Gastrocnemius medialis (tissue), 4 donors: Measurements from ENCODE around the gene NME3. TPM values are rescaled to one million over a fixed set of nuclear protein-coding genes. Genes with fewer than 3 reads are reported as not detected.

ENCODE experiments used
- ATAC-seq, 2 donors: fragments of 150-250 bp; one replicate each; pipeline ENCODE4 v1.9.1; 2016
- DNase-seq, 2 donors: peaks; one replicate each; pipeline ENCODE4 v3.0.0-alpha.2; 2019
- H3K27ac ChIP-seq, 4 donors: fragments of 200-600 bp; sonication (generic); 1 replicate in 1 of 4; 2 replicates in 3 of 4; pipeline ENCODE4 v1.5.1; 2016 to 2018; ENCODE audit warnings: mild to moderate bottlenecking in 2 of 4, moderate library complexity in 1 of 4
- H3K27me3 ChIP-seq, 3 donors: fragments of 200-600 bp; sonication (generic) in 2 of 3; 1 replicate in 1 of 3; 2 replicates in 2 of 3; pipeline versions ENCODE4 v1.5.1 to v1.6.0; 2016 to 2019; ENCODE audit warnings: mild to moderate bottlenecking in 1 of 3, moderate library complexity in 1 of 3
- H3K36me3 ChIP-seq, 2 donors: fragments of 200-600 bp; sonication (generic) in 1 of 2; one replicate each; pipeline ENCODE4 v1.5.1; 2017 to 2018
- H3K4me1 ChIP-seq, 2 donors: fragments of 200-600 bp; sonication (generic) in 1 of 2; one replicate each; pipeline ENCODE4 v1.5.1; 2016 to 2017; ENCODE audit warnings: mild to moderate bottlenecking in 2 of 2
- H3K4me3 ChIP-seq, 4 donors: fragments of 200-600 bp; sonication (generic) in 3 of 4; 1 replicate in 1 of 4; 2 replicates in 3 of 4; pipeline ENCODE4 v1.5.1; 2016 to 2019; ENCODE audit warnings: mild to moderate bottlenecking in 2 of 4
- H3K9me3 ChIP-seq, 3 donors: fragments of 200-600 bp; sonication (generic) in 2 of 3; 1 replicate in 1 of 3; 2 replicates in 2 of 3; pipeline ENCODE4 v1.5.1; 2016 to 2019
- CTCF ChIP-seq, 5 experiments: fragments of 450-650 bp in 3 of 5; fragments of 200-600 bp in 2 of 5; sonication (generic) in 2 of 5; IDR thresholded peaks in 4 of 5; conservative IDR thresholded peaks in 1 of 5; 1 replicate in 4 of 5; 2 replicates in 1 of 5; pipeline ENCODE4 v1.5.1; 2016 to 2019; ENCODE audit warnings: antibody characterized with exemption in 5 of 5, mild to moderate bottlenecking in 3 of 5, moderate library complexity in 3 of 5
- POLR2A ChIP-seq, 2 donors: fragments of 450-650 bp; IDR thresholded peaks; one replicate each; pipeline ENCODE4 v1.6.1; 2017; ENCODE audit warnings: antibody characterized with exemption in 2 of 2, mild to moderate bottlenecking in 2 of 2, moderate library complexity in 2 of 2
- in situ Hi-C, 4 donors: fragments of 200-750 bp; cut with MboI; loops; one replicate each; pipeline versions ENCODE4 v1.15.0 to v1.8.0; 2017; ENCODE audit warnings: low sequenced_read_pairs in 4 of 4
- intact Hi-C: fragments of 100-400 bp; cut with DNase I; formaldehyde crosslinking; loops from one replicate; pipeline ENCODE4 v1.15.1; 2023; ENCODE audit warnings: low total_unique reads
- total RNA-seq, 4 donors: library from RNA; depleted of rRNA; stranded (reverse); fragments of >200 nt; gene quantifications; one replicate each; pipeline versions ENCODE4 v1.1.0 to v1.2.3, GENCODE V29; 2016

The NME3 gene
- total RNA-seq, 4 donors from 2014 or later: 18.1 to 41.4 (median 34.2) TPM

- Histone ChIP-seq H3K4me3 (no peak overlapping the region), H3K27me3 (no peaks in the 10 kb centered on the region), H3K27ac (peak overlapping the region in 1 of 4 donors; percentile 9), H3K36me3 (peaks cover 0 to 38% of the 10 kb centered on the region in 2 donors), H3K9me3 (no peaks in the 10 kb centered on the region), H3K4me1 (peaks cover 30 to 43% of the 10 kb centered on the region in 2 donors)
- intact Hi-C loops (loop anchor here (10.0 kb wide), 1 partner anchor 437 kb away; the partner anchor contains the start of genes BRICD5 and PGP), in situ Hi-C loops (no loop called here)
- DNase-seq: no peak
- ATAC-seq: no peak
- no peak for TF ChIP-seq CTCF (IDR thresholded peaks at IDR 0.05 in 4 of 5, conservative IDR thresholded peaks at IDR 0.05 in 1 of 5)
Observed at GRCh38 chr16:1777375-1778199, 6.2 kb upstream of the NME3 start.

- TF ChIP-seq POLR2A (IDR thresholded peaks at IDR 0.05) (no peak), CTCF (IDR thresholded peaks at IDR 0.05 in 4 of 5, conservative IDR thresholded peaks at IDR 0.05 in 1 of 5) (no peak)
- DNase-seq: no peak
- Histone ChIP-seq H3K4me3 (no peak overlapping the region), H3K27me3 (no peaks in the 10 kb centered on the region), H3K27ac (no peak overlapping the region), H3K4me1 (peaks cover 31 to 50% of the 10 kb centered on the region in 2 donors), H3K36me3 (peaks cover 0 to 38% of the 10 kb centered on the region in 2 donors), H3K9me3 (no peaks in the 10 kb centered on the region)
- in situ Hi-C loops (no loop called here), intact Hi-C loops (loop anchor here (10.0 kb wide), 1 partner anchor 438 kb away; the partner anchor contains the start of genes BRICD5 and PGP)
- no peak for ATAC-seq
Observed at GRCh38 chr16:1776991-1777374, 5.6 kb upstream of the NME3 start.

GRCh38 chr16:1776672-1776955 is 5.3 kb upstream of the NME3 start:
- Histone ChIP-seq H3K27me3 (no peaks in the 10 kb centered on the region), H3K4me1 (peaks cover 32 to 52% of the 10 kb centered on the region in 2 donors), H3K4me3 (no peak overlapping the region), H3K36me3 (peaks cover 0 to 38% of the 10 kb centered on the region in 2 donors), H3K9me3 (no peaks in the 10 kb centered on the region), H3K27ac (no peak overlapping the region)
- ATAC-seq: no peak
- in situ Hi-C loops: no loop called here
- no peak for DNase-seq
- TF ChIP-seq CTCF (IDR thresholded peaks at IDR 0.05 in 4 of 5, conservative IDR thresholded peaks at IDR 0.05 in 1 of 5) (no peak), POLR2A (IDR thresholded peaks at IDR 0.05) (no peak)
- intact Hi-C loops: loop anchor here (10.0 kb wide), 1 partner anchor 438 kb away; the partner anchor contains the start of genes BRICD5 and PGP

- Histone ChIP-seq H3K36me3 (peaks cover 0 to 38% of the 10 kb centered on the region in 2 donors), H3K9me3 (no peaks in the 10 kb centered on the region), H3K4me1 (peaks cover 27 to 47% of the 10 kb centered on the region in 2 donors), H3K27me3 (no peaks in the 10 kb centered on the region), H3K27ac (no peak overlapping the region), H3K4me3 (no peak overlapping the region)
- in situ Hi-C loops: no loop called here
- intact Hi-C loops: loop anchor here (10.0 kb wide), 1 partner anchor 439 kb away; the partner anchor contains the start of genes BRICD5 and PGP
- ATAC-seq: no peak
- no peak for DNase-seq
- no peak for TF ChIP-seq CTCF (IDR thresholded peaks at IDR 0.05 in 4 of 5, conservative IDR thresholded peaks at IDR 0.05 in 1 of 5)
- no peak for TF ChIP-seq POLR2A (IDR thresholded peaks at IDR 0.05)
Observed at GRCh38 chr16:1775846-1776671, 4.7 kb upstream of the NME3 start.
